Head of caudate nucleus (tissue), 42 donors: ENCODE results near the gene MYRIP.
A peak's percentile ranks its signal among the peaks of the same experiment; 100 is the strongest.

Experiments
- DNase-seq, 42 donors: peaks; one replicate each; pipeline versions ENCODE4 v3.0.0 to v3.0.0-alpha.2; 2020 to 2021; ENCODE audit warnings: mixed read lengths in 7 of 42
- intact Hi-C: fragments of 100-400 bp; cut with DNase I; formaldehyde crosslinking; loops from one replicate; pipeline ENCODE4 v1.15.0; 2022

MYRIP gene

GRCh38 chr3:39937315-39937714 lies 127.9 kb downstream of the MYRIP start:
- peak in 35 of 42 donors; percentile 18 to 85 (median 58) for DNase-seq
- intact Hi-C loops: no loop called here

- intact Hi-C loops: no loop called here
- DNase-seq: peak in 2 of 42 donors; percentile 11 to 18
These were observed 128.5 kb downstream of the MYRIP start for GRCh38 chr3:39937874-39938273.

- no peak for DNase-seq
- intact Hi-C loops: no loop called here
These were observed 132.5 kb downstream of the MYRIP start for GRCh38 chr3:39941931-39942330.

- intact Hi-C loops: no loop called here
- DNase-seq: no peak
These were observed 151.2 kb downstream of the MYRIP start for GRCh38 chr3:39960515-39961191.

GRCh38 chr3:39961230-39961629 lies 151.8 kb downstream of the MYRIP start:
- no peak for DNase-seq

GRCh38 chr3:39962581-39962980 lies 153.2 kb downstream of the MYRIP start:
- DNase-seq: peak in 1 of 42 donors; percentile 17
- intact Hi-C loops: no loop called here

More at GRCh38 chr3:39961230-39961629, 151.8 kb downstream of the MYRIP start:
- intact Hi-C loops: no loop called here

- intact Hi-C loops: no loop called here
- DNase-seq: no peak
These were observed 156.1 kb downstream of the MYRIP start for GRCh38 chr3:39965461-39965860.

GRCh38 chr3:39965997-39966396 lies 156.6 kb downstream of the MYRIP start:
- DNase-seq: no peak
- intact Hi-C loops: no loop called here

- peak in 1 of 42 donors; percentile 6 for DNase-seq
- intact Hi-C loops: no loop called here
These were observed 161.6 kb downstream of the MYRIP start for GRCh38 chr3:39970982-39971381.

GRCh38 chr3:39971559-39972031 lies 162.2 kb downstream of the MYRIP start:
- intact Hi-C loops: no loop called here
- no peak for DNase-seq

GRCh38 chr3:39972508-39972907 lies 163.1 kb downstream of the MYRIP start:
- intact Hi-C loops: no loop called here
- no peak for DNase-seq

GRCh38 chr3:39977058-39977794 lies 167.8 kb downstream of the MYRIP start:
- intact Hi-C loops: no loop called here
- no peak for DNase-seq

GRCh38 chr3:39978308-39978707 lies 168.9 kb downstream of the MYRIP start:
- no peak for DNase-seq
- intact Hi-C loops: no loop called here

GRCh38 chr3:39980058-39980457 lies 170.6 kb downstream of the MYRIP start:
- no peak for DNase-seq
- intact Hi-C loops: no loop called here

GRCh38 chr3:39980781-39981180 lies 171.4 kb downstream of the MYRIP start:
- intact Hi-C loops: no loop called here
- DNase-seq: no peak

- intact Hi-C loops: no loop called here
- peak in 3 of 42 donors; percentile 8 to 10 (median 9) for DNase-seq
These were observed 172.3 kb downstream of the MYRIP start for GRCh38 chr3:39981547-39982184.

- intact Hi-C loops: no loop called here
- no peak for DNase-seq
These were observed 173.4 kb downstream of the MYRIP start for GRCh38 chr3:39982665-39983357.

- no peak for DNase-seq
- intact Hi-C loops: no loop called here
These were observed 180.3 kb downstream of the MYRIP start for GRCh38 chr3:39989746-39990145.

- peak in 3 of 42 donors; percentile 17 to 22 (median 18) for DNase-seq
- intact Hi-C loops: no loop called here
These were observed 181.1 kb downstream of the MYRIP start for GRCh38 chr3:39990532-39990931.
